MCF 10A (cell line): ENCODE results near the gene GAPDHS. TPM values are rescaled to one million over a fixed set of nuclear protein-coding genes. Genes with fewer than 3 reads are reported as not detected.
A peak's percentile ranks its signal among the peaks of the same experiment; 100 is the strongest.

Source experiments
- BruUV-seq: library from RNA; stranded (reverse); fragments of 400-500 nt; replicated peaks from 2 replicates; lab custom pipeline; 2021; lab: Mats Ljungman, UMichigan
- CTCF ChIA-PET: fragments of 300-600 bp; sonication (Branson Sonifier 250); formaldehyde crosslinking; extraction: SDS; loops from one replicate; lab custom pipeline; 2021; ENCODE audit warnings: antibody characterized with exemption, inconsistent platforms; lab: Yijun Ruan, JAX
- POLR2A ChIA-PET: fragments of 300-600, 350-650 bp; sonication (Branson Sonifier 250); formaldehyde crosslinking; extraction: SDS; loops from one replicate; lab custom pipeline; 2020; ENCODE audit warnings: antibody characterized with exemption, inconsistent platforms; lab: Yijun Ruan, JAX
- DNase-seq: peaks from one replicate; pipeline ENCODE4 v3.0.0-alpha.2; 2018; ENCODE audit not compliant: unreplicated experiment
- H3K27ac Mint-ChIP-seq: one replicate; pipeline ENCODE4 v1.8.0; 2022; ENCODE audit warnings: mild to moderate bottlenecking, low read depth, mixed read lengths; ENCODE audit not compliant: unreplicated experiment
- H3K27me3 Mint-ChIP-seq: one replicate; pipeline ENCODE4 v1.8.0; 2022; ENCODE audit warnings: mixed read lengths; ENCODE audit not compliant: insufficient read depth, unreplicated experiment
- H3K36me3 Mint-ChIP-seq: one replicate; pipeline ENCODE4 v1.8.0; 2022; ENCODE audit warnings: mild to moderate bottlenecking, moderate library complexity, mixed read lengths; ENCODE audit not compliant: insufficient read depth, unreplicated experiment
- H3K4me1 Mint-ChIP-seq: one replicate; pipeline ENCODE4 v1.8.0; 2022; ENCODE audit warnings: mixed read lengths; ENCODE audit not compliant: insufficient read depth, unreplicated experiment
- H3K4me3 Mint-ChIP-seq: one replicate; pipeline ENCODE4 v1.8.0; 2022; ENCODE audit warnings: mild to moderate bottlenecking, moderate library complexity, mixed read lengths; ENCODE audit not compliant: unreplicated experiment
- H3K9me3 Mint-ChIP-seq: one replicate; pipeline ENCODE4 v1.8.0; 2022; ENCODE audit warnings: mixed read lengths; ENCODE audit not compliant: unreplicated experiment
- intact Hi-C: fragments of 100-400 bp; cut with micrococcal nuclease; formaldehyde crosslinking; loops from 2 replicates; pipeline ENCODE4 v1.14.1; 2022
- total RNA-seq: library from RNA; stranded (reverse); gene quantifications from 2 replicates; pipeline ENCODE4 v1.2.3, GENCODE V29; 2022
- TF ChIP-seq, protein P1 (sequence below): fragments of 200-600 bp; IDR thresholded peaks from one replicate; pipeline ENCODE4 v1.8.0; 2022; ENCODE audit warnings: antibody characterized with exemption, mild to moderate bottlenecking; ENCODE audit not compliant: unreplicated experiment

The GAPDHS gene
- total RNA-seq, 1 experiment from 2014 or later: not detected

DNA sequence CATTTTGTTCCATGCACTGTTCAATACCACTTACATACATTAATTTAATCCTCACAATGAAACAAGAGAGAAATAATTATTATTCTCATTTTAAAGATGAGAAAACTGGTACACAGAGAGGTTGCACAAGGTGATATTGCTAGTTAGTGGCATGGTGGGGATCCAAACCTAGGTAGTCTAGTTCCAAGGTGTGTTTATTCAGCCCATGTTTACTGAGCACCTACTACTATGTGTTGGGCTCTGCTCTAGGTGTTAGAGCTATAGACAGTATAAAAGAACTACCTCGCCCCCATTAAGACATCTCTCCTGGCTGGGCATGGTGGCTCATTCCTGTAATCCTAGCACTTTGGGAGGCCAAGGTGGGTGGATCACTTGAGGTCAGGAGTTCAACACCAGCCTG, 49.5 kb downstream of the GAPDHS start:
- ChIA-PET POLR2A (no interaction called here), CTCF (interaction anchor here (0.6 kb wide), 1 partner anchor 10 kb away, joined by 3 read pairs; no protein-coding TSS in a partner anchor)
- BruUV-seq: no TSS peak
- no peak for DNase-seq
- H3K27ac Mint-ChIP-seq: no peak overlapping the region
- TF ChIP-seq, protein P1, sequence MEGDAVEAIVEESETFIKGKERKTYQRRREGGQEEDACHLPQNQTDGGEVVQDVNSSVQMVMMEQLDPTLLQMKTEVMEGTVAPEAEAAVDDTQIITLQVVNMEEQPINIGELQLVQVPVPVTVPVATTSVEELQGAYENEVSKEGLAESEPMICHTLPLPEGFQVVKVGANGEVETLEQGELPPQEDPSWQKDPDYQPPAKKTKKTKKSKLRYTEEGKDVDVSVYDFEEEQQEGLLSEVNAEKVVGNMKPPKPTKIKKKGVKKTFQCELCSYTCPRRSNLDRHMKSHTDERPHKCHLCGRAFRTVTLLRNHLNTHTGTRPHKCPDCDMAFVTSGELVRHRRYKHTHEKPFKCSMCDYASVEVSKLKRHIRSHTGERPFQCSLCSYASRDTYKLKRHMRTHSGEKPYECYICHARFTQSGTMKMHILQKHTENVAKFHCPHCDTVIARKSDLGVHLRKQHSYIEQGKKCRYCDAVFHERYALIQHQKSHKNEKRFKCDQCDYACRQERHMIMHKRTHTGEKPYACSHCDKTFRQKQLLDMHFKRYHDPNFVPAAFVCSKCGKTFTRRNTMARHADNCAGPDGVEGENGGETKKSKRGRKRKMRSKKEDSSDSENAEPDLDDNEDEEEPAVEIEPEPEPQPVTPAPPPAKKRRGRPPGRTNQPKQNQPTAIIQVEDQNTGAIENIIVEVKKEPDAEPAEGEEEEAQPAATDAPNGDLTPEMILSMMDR: no peak
- intact Hi-C loops: no loop called here
- no peaks in the 10 kb centered on the region for H3K4me1 Mint-ChIP-seq
- H3K9me3 Mint-ChIP-seq: no peaks in the 10 kb centered on the region
- no peaks in the 10 kb centered on the region for H3K36me3 Mint-ChIP-seq
- peaks cover 27% of the 10 kb centered on the region for H3K27me3 Mint-ChIP-seq
- no peak overlapping the region for H3K4me3 Mint-ChIP-seq

DNA sequence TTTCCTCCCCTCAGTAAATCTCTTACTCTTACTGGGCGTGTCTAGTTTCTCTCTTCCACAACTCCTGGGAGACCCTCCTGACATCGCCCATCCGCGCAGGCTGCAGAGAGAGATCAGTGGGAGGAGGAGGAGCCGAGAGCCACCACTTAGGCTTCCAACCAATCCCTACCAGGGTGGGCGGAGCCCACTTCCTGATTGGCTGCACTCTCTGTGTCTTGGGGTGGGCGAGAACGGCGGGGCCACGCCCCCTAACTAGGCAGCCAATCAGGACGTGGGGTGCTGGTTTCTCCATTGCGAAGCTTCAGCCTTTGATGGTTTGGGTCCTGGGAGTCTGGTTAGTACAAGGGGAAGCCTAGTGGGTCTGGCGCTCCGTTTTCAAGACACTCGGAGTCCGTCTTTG, 52.6 kb downstream of the GAPDHS start, which contains the start of gene PMIS2:
PMIS2 (plus strand) TSS at position 326 of the 400 bp plus-strand sequence. CDS start 87 bp downstream, outside the sequence.
- TF ChIP-seq, protein P1: no peak
- intact Hi-C loops: no loop called here
- Mint-ChIP-seq H3K9me3 (no peaks in the 10 kb centered on the region), H3K27me3 (peaks cover 27% of the 10 kb centered on the region), H3K4me1 (no peaks in the 10 kb centered on the region), H3K27ac (no peak within 1 kb of the TSS), H3K4me3 (no peak within 1 kb of the TSS), H3K36me3 (no peaks in the 10 kb centered on the region)
- BruUV-seq: no TSS peak
- peak; percentile 5 for DNase-seq
- CTCF ChIA-PET: no interaction called here
- POLR2A ChIA-PET: no interaction called here

DNA sequence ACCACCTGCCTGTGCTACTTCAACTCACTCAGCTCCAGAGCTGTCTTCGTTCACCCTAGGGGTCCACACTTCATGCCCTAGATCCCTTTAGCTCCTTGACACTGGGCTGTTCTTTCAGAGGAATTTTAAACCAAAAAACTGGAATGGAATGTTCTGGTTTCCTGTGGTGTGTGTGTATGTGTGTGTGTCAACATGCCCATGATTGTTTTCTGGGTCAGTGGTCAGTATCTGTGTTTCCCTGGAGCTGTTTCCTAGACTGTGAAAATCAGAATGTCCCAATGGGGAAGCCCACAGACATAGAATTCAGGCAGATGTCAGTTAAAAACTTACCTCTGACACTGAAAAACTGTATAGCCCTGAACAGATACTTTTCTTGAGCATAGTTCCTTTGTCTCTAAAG, 54.1 kb downstream of the GAPDHS start:
- intact Hi-C loops: no loop called here
- BruUV-seq: no TSS peak
- H3K4me1 Mint-ChIP-seq: no peaks in the 10 kb centered on the region
- H3K27me3 Mint-ChIP-seq: peaks cover 27% of the 10 kb centered on the region
- ChIA-PET CTCF (interaction anchor here (1.1 to 1.2 kb wide), 2 partner anchors 38 to 235 kb away, joined by 3 to 5 read pairs; no protein-coding TSS in a partner anchor), POLR2A (interaction anchor here (0.7 kb wide), 2 partner anchors 131 to 158 kb away, joined by 3 read pairs; no protein-coding TSS in a partner anchor)
- TF ChIP-seq, protein P1: no peak
- no peak overlapping the region for H3K4me3 Mint-ChIP-seq
- H3K9me3 Mint-ChIP-seq: no peaks in the 10 kb centered on the region
- no peaks in the 10 kb centered on the region for H3K36me3 Mint-ChIP-seq
- no peak overlapping the region for H3K27ac Mint-ChIP-seq
- DNase-seq: no peak

DNA sequence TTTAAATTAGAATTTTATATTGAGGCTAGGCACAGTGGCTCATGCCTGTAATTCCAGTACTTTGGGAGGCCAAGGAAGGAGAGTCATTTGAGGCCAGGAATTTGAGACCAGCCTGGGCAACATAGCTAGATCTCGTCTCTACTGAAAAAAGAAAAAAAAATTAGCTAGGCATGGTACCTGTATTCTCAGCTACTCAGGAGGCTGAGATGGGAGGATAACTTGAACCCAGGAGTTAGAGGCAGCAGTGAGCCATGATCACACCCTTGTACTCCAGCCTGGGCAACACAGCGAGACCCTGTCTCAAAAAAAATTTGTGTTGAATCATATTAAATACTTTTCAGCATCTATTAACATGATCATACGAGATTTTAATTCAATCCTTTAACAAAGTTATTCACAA, 57.6 kb downstream of the GAPDHS start:
- H3K4me3 Mint-ChIP-seq: no peak overlapping the region
- no peak overlapping the region for H3K27ac Mint-ChIP-seq
- H3K9me3 Mint-ChIP-seq: no peaks in the 10 kb centered on the region
- POLR2A ChIA-PET: no interaction called here
- H3K27me3 Mint-ChIP-seq: no peaks in the 10 kb centered on the region
- H3K36me3 Mint-ChIP-seq: no peaks in the 10 kb centered on the region
- CTCF ChIA-PET: interaction anchor here (1.4 to 3.4 kb wide), 3 partner anchors 22 to 43 kb away, joined by 4 to 15 read pairs (median 7); partner anchors contain the start of gene HAUS5
- TF ChIP-seq, protein P1: no peak
- H3K4me1 Mint-ChIP-seq: no peaks in the 10 kb centered on the region
- intact Hi-C loops: no loop called here
- BruUV-seq: no TSS peak
- no peak for DNase-seq
